SK-N-MC (cell line): Measurements from ENCODE around the gene RPS28.

ENCODE experiments used
- EZH2 ChIP-seq: fragments of 200-600 bp; sonication (generic); IDR thresholded peaks from one replicate; pipeline ENCODE4 v1.6.1; 2017; ENCODE audit warnings: antibody characterized with exemption
- POLR2AphosphoS5 ChIP-seq: IDR thresholded peaks from 2 replicates; pipeline ENCODE4 v1.6.1; 2012; ENCODE audit warnings: mild to moderate bottlenecking, low read depth, low read length, borderline replicate concordance

DNA sequence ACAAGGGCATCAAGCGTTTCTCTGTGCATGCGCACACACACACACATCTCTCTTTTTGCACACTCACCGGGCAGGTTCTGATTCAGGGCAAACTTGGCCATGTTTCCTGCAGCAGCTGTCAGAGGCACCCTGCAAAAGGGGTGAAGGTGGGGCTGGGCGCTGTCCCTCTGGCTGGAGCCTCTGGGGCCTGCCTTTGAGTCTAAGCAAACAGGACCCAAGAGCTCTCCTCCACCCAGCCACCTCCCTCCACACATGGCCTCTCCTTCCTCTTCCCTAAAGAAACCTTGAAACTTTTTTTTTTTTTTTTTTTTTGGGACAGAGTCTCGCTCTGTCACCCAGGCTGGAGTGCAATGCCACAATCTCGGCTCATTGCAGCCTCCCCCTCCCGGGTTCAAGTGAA is 16.4 kb downstream of the RPS28 start:
- no peak for TF ChIP-seq EZH2
- no peak for TF ChIP-seq POLR2AphosphoS5
